ENCODE results near the gene MRPL18.
"Not testable (repeated sequence)": the region's sequence is repeated elsewhere in the genome, so short reads cannot be mapped to it uniquely, and the experiment has no call there.

The MRPL18 gene

DNA sequence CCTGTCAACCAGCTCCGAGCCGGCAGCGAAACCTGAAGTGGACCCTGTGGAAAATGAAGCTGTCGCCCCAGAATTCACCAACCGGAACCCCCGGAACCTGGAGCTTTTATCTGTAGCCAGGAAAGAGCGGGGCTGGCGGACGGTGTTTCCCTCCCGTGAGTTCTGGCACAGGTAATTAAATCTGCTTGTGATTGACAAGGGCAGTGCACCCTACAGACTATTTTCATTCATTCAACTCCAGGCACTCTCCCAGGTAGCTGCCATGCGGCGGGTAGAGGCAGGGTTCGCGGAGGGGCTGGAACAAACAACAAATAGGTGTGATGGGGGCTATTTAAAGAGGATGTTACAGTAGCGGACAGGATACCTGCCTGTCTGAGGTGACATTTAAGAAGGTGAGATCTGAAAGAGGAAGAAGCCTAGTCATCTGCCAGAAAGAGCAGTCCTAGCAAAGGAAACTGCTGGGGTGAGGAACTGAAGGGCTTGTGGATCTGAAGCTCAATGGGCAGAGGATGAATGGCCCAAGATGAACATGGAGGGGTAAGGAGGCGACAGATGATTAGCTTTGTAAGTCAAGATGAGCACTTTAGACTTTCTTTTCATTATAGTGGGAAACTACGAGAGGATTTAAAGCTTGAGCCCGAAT is 810 bp downstream of the MRPL18 start:
- TF ChIP-seq CTCF (conservative IDR thresholded peaks at IDR 0.05; ENCODE audit: control insufficient read depth, insufficient read depth, low read depth, low read length) = no peak
- H3K4me3 ChIP-seq (ENCODE audit: control insufficient read depth, low read depth, low read length) = peak overlapping the region; percentile 94
- DNase-seq (ENCODE audit: low read depth) = no peak

DNA sequence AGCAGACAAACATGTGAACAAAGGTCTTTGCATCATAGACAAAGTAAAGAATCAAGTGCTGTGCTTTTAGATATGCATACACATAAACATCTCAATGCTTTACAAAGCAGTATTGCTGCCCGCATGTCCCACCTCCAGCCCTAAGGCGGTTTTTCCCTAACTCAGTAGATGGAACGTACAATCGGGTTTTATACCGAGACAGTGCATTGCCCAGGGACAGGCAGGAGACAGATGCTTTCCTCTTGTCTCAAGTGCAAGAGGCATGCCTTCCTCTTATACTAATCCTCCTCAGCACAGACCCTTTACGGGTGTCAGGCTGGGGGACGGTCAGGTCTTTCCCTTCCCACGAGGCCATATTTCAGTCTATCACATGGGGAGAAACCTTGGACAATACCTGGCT is 4.7 kb downstream of the MRPL18 start:
- not testable (repeated sequence) for DNase-seq (ENCODE audit: low read depth); H3K4me3 ChIP-seq (ENCODE audit: control insufficient read depth, low read depth, low read length)

DNA sequence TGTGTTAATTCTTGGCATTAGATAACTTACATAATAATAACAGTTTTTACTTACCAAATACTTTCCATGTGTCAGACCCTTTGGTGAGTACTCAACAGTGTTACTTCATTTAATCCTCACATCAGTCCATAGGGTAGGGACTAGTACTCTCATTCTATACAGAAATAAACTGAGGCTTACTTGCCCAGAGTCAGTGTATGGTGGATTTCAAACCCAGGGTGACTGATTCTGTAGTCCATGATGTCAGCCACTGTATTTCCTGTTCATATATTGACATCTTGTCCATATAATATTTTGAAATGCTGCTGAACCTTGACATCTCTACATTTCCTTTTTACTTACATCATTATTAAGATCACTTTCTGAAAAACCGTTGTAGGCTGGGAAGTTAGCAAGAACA is 7.3 kb downstream of the MRPL18 start:
- H3K4me3 ChIP-seq (ENCODE audit: control insufficient read depth, low read depth, low read length) = no peak overlapping the region
- no peak for TF ChIP-seq CTCF (conservative IDR thresholded peaks at IDR 0.05; ENCODE audit: control insufficient read depth, insufficient read depth, low read depth, low read length)
- DNase-seq (ENCODE audit: low read depth) = no peak

DNA sequence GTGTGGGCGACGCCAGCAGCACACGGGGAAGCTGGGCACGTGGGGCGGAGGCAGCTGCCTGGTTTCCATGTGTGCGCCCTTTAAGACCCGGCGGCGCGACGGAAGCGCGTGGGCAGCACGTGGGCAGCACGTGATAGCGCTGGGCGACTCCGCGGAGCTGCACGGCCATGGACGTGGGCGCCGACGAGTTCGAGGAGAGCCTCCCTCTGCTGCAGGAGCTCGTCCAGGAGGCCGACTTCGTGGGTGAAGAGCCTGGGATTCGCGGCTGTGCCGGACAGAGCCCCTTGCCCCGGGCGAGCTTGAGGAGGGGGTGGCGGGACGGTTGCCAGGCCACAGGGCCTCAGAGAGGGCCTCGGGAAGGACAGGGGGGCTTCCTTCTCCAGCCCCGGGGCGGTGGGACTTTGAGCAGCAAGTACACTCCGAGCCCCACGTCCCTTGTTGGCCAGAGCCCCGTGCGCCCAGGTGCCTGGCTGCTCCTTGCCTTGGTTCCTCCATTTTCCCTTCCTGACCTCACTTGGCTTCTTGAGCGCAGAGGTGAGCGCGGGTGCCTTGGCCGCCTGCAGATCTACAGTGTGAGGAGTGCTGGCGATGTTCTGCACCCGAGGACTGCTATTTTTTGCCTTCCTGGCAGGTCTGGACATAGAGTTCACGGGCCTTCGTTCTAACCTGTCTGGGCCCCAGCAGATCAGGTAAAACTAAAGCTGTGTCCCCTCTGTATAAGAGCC is 10.0 kb downstream of the MRPL18 start, which contains the start of gene PNLDC1:
Gene PNLDC1 (plus strand): TSS at position 136 of the 725 bp plus-strand sequence. CDS start 32 bp downstream, at position 168.
- no peak for DNase-seq (ENCODE audit: low read depth)
- H3K4me3 ChIP-seq (ENCODE audit: control insufficient read depth, low read depth, low read length) = peak within 1 kb of the TSS; percentile 25
- TF ChIP-seq CTCF (conservative IDR thresholded peaks at IDR 0.05; ENCODE audit: control insufficient read depth, insufficient read depth, low read depth, low read length) = no peak

- no peak for DNase-seq (ENCODE audit: low read depth)
- TF ChIP-seq CTCF (conservative IDR thresholded peaks at IDR 0.05; ENCODE audit: control insufficient read depth, insufficient read depth, low read depth, low read length) = no peak
- H3K4me3 ChIP-seq (ENCODE audit: control insufficient read depth, low read depth, low read length) = no peak overlapping the region
Observed at GRCh38 chr6:159801935-159802334, 11.7 kb downstream of the MRPL18 start.

GRCh38 chr6:159804504-159804903 is 14.2 kb downstream of the MRPL18 start:
- no peak overlapping the region for H3K4me3 ChIP-seq (ENCODE audit: control insufficient read depth, low read depth, low read length)
- no peak for DNase-seq (ENCODE audit: low read depth)
- TF ChIP-seq CTCF (conservative IDR thresholded peaks at IDR 0.05; ENCODE audit: control insufficient read depth, insufficient read depth, low read depth, low read length) = no peak

DNA sequence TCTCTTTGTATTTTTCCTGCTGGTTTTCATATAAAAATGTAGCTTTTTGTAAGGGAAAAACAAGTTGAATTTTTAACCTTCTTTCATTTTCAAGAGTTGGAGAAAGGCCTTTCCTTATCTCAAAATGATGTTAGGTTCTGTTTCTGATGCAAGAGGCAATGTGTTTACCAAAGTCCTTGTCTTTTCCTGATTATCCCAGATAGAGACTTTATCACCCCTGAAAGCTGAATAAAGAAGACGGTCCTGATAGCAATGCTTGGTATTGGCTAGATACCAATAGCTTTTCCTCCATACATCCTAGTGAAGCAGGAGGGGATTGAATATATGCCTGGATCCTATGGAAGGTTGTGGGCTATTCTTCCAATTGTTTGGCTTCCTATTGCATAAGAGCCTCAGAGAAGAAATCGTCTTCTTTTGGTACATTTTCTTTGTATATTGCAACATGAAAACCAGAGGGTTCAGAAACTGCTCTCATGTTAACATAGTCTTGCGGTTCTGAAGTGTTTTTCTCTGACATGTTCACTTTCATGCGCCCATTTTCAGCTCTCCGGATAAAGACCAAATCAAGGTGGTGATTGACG is 15.3 kb downstream of the MRPL18 start:
- DNase-seq (ENCODE audit: low read depth) = no peak
- no peak overlapping the region for H3K4me3 ChIP-seq (ENCODE audit: control insufficient read depth, low read depth, low read length)
- no peak for TF ChIP-seq CTCF (conservative IDR thresholded peaks at IDR 0.05; ENCODE audit: control insufficient read depth, insufficient read depth, low read depth, low read length)

Measured in fibroblast of mammary gland (primary cell).